ENCODE data around the gene MYO5A. TPM values are rescaled to one million over a fixed set of nuclear protein-coding genes. Genes with fewer than 3 reads are reported as not detected.

Gene MYO5A
- total RNA-seq: 87.9 and 91.9 TPM in 2 replicates
- 28.8 and 31.9 TPM in 2 replicates for polyA plus RNA-seq
- polyA plus RNA-seq (2011; cell fraction: cytosol; rRNA removed): 41.6 and 45.8 TPM in 2 replicates
- polyA plus RNA-seq (2011; cell fraction: nucleus; rRNA removed): 73.2 and 78.4 TPM in 2 replicates
- polyA plus RNA-seq (2012): 39.4 and 70.2 TPM in 2 replicates
- polyA minus RNA-seq: 146 and 150 TPM in 2 replicates
- polyA minus RNA-seq (2011; cell fraction: cytosol; rRNA and poly(A)+ RNA removed): 12.2 TPM
- polyA minus RNA-seq (2011; cell fraction: nucleus; rRNA and poly(A)+ RNA removed): 95.2 and 130 TPM in 2 replicates
- percentile 92 among the genes with signal in this experiment for Bru-seq, nascent RNA
- BruChase-seq, experiment 1, labeled RNA remaining after a 6-hour chase: percentile 88 among the genes with signal in this experiment
- BruChase-seq, experiment 2, labeled RNA remaining after a 2-hour chase: percentile 83 among the genes with signal in this experiment
- long read RNA-seq, partial matches to known transcripts: 8 of 57 reads
- long read RNA-seq, other reads (novel, unspliced or antisense): 49 of 57 reads

GRCh38 chr15:52528564-52529340 lies at the start of gene MYO5A:
Gene MYO5A, minus strand, starts transcription at chr15:52528880. Its CDS starts 74 bp downstream, at chr15:52528806.
- H4K20me1 ChIP-seq (replicated peaks; ENCODE audit: control insufficient read depth, extremely low read depth, insufficient read depth, low read length): peaks cover 5% of the 10 kb centered on the region
- intact Hi-C loops (cut with micrococcal nuclease) (loop anchor here (1.0 to 2.0 kb wide), 6 partner anchors 36 to 272 kb away; no protein-coding TSS in a partner anchor), dilution Hi-C loops (cut with MboI; ENCODE audit: extremely low pct_ligation_motif_present, low sequenced_read_pairs) (no loop called here)
- FAIRE-seq (peak; percentile 15), DNase-seq (ENCODE audit: low read depth, low spot score) (peak; percentile 75)
- no peaks in the 10 kb centered on the region for H3K9me1 ChIP-seq (replicated peaks; ENCODE audit: control insufficient read depth, extremely low read depth, insufficient read depth, low read length)
- peaks cover 17% of the 10 kb centered on the region for H3K4me1 ChIP-seq (ENCODE audit: control insufficient read depth, extremely low read depth, insufficient read depth, low read length)
- peak within 1 kb of the TSS; percentile 77 for H3K9ac ChIP-seq (replicated peaks; ENCODE audit: extremely low read depth, insufficient read depth, low read length)
- peak within 1 kb of the TSS; percentile 70 to 91 (median 89) for H3K4me3 ChIP-seq (replicated peaks in 1 of 3; ENCODE audit: insufficient read depth in 1 of 3, low read depth in 1 of 3, low read length in 3 of 3)
- H3K27ac ChIP-seq (ENCODE audit: insufficient read depth, low read depth, low read length): peak within 1 kb of the TSS; percentile 42
- TF ChIP-seq GATA2 (IDR thresholded peaks at IDR 0.05; ENCODE audit: insufficient read depth, insufficient read length, low read depth, low read length) (no peak), EZH2 (IDR thresholded peaks at IDR 0.05; ENCODE audit: borderline replicate concordance, low read depth, low read length, severe bottlenecking) (no peak), POLR2A (IDR thresholded peaks at IDR 0.05; ENCODE audit: low read depth, low read length) (peak; percentile 81), MAX (IDR thresholded peaks at IDR 0.05; ENCODE audit: insufficient read depth, insufficient read length) (no peak), MYC (IDR thresholded peaks at IDR 0.05; ENCODE audit: low read depth, low read length) (no peak), CTCF (IDR thresholded peaks at IDR 0.05; ENCODE audit: extremely low read depth in 1 of 2, insufficient read depth in 1 of 2, low read depth in 1 of 2, low read length in 2 of 2) (peak in 1 of 2 donors; percentile 11), FOS (IDR thresholded peaks at IDR 0.05; ENCODE audit: borderline replicate concordance, insufficient read depth, low read length) (no peak), POLR2AphosphoS5 (IDR thresholded peaks at IDR 0.05; ENCODE audit: insufficient read depth, low read depth, low read length) (peak; percentile 59), JUN (IDR thresholded peaks at IDR 0.05; ENCODE audit: borderline replicate concordance, insufficient read depth, insufficient read length, low read depth) (no peak)
- no peaks in the 10 kb centered on the region for H3K9me3 ChIP-seq (replicated peaks; ENCODE audit: control insufficient read depth, insufficient read depth, low read length)
- no peaks in the 10 kb centered on the region for H3K27me3 ChIP-seq (ENCODE audit: control insufficient read depth in 2 of 2, insufficient read depth in 2 of 2, low read length in 2 of 2)
- H3K4me2 ChIP-seq (ENCODE audit: insufficient read depth, low read length): peak within 1 kb of the TSS; percentile 89
- peaks cover 48% of the 10 kb centered on the region for H3K79me2 ChIP-seq (ENCODE audit: control insufficient read depth, insufficient read depth, low read length)
- H2AFZ ChIP-seq (ENCODE audit: low read depth, low read length): peak within 1 kb of the TSS; percentile 77
- no peaks in the 10 kb centered on the region for H3K36me3 ChIP-seq (ENCODE audit: control insufficient read depth in 2 of 2, extremely low read depth in 1 of 2, insufficient read depth in 2 of 2, low read length in 2 of 2)
- CTCF ChIA-PET: interaction anchor here (1.0 to 2.0 kb wide), 6 partner anchors 25 to 207 kb away, joined by 3 to 6 read pairs (median 4); no protein-coding TSS in a partner anchor
- POLR2A ChIA-PET: no interaction called here
- BruUV-seq (replicated peaks): no TSS peak

All from endothelial cell of umbilical vein (primary cell).